HepG2 (cell line): ENCODE data around the gene CRKL. TPM values are rescaled to one million over a fixed set of nuclear protein-coding genes. Genes with fewer than 3 reads are reported as not detected.

Experiments used
- ASH2L ChIP-seq: fragments of 300-600, 200-600 bp; sonication (generic); IDR thresholded peaks from 2 replicates; pipeline ENCODE4 v1.7.0; 2017; ENCODE audit warnings: low read depth, mild to moderate bottlenecking, moderate library complexity, mixed read lengths, low read length; ENCODE audit not compliant: insufficient read length
- ELF4 ChIP-seq: sonication (generic); formaldehyde crosslinking; IDR thresholded peaks from 2 replicates; pipeline ENCODE4 v1.5.0; 2020; ENCODE audit warnings: missing genetic modification reagents, mild to moderate bottlenecking, moderate library complexity, borderline replicate concordance
- HOXA5 ChIP-seq: sonication (generic); formaldehyde crosslinking; IDR thresholded peaks from 2 replicates; pipeline ENCODE4 v1.4.0; 2020; ENCODE audit warnings: missing genetic modification reagents
- JARID2 ChIP-seq: sonication (generic); formaldehyde crosslinking; IDR thresholded peaks from 2 replicates; pipeline ENCODE4 v1.8.1; 2023; ENCODE audit warnings: missing genetic modification reagents, inconsistent platforms; ENCODE audit not compliant: insufficient replicate concordance
- MYC ChIP-seq: sonication (generic); formaldehyde crosslinking; IDR thresholded peaks from 2 replicates; pipeline ENCODE4 v1.9.0; 2021; ENCODE audit warnings: missing genetic modification reagents, borderline replicate concordance
- REPIN1 ChIP-seq: sonication (generic); formaldehyde crosslinking; IDR thresholded peaks from 2 replicates; pipeline ENCODE4 v1.8.0; 2022; ENCODE audit warnings: missing genetic modification reagents, low read depth, mild to moderate bottlenecking, borderline replicate concordance
- ZFX ChIP-seq: sonication (generic); formaldehyde crosslinking; IDR thresholded peaks from 2 replicates; pipeline ENCODE4 v1.4.0; 2020; ENCODE audit warnings: mild to moderate bottlenecking, low read depth, missing genetic modification reagents, moderate library complexity
- ZNF34 ChIP-seq: sonication (generic); formaldehyde crosslinking; IDR thresholded peaks from 2 replicates; pipeline ENCODE4 v1.4.0; 2020; ENCODE audit warnings: mild to moderate bottlenecking, missing genetic modification reagents, borderline replicate concordance
- ZNF446 ChIP-seq: sonication (generic); formaldehyde crosslinking; IDR thresholded peaks from 2 replicates; pipeline ENCODE4 v1.5.0; 2020; ENCODE audit warnings: mild to moderate bottlenecking, missing genetic modification reagents
- ZNF547 ChIP-seq: sonication (generic); formaldehyde crosslinking; IDR thresholded peaks from 2 replicates; pipeline ENCODE4 v1.5.1; 2020; ENCODE audit warnings: mild to moderate bottlenecking, missing genetic modification reagents
- ZNF605 ChIP-seq: sonication (generic); formaldehyde crosslinking; IDR thresholded peaks from 2 replicates; pipeline ENCODE4 v1.8.0; 2022; ENCODE audit warnings: mild to moderate bottlenecking, missing genetic modification reagents
- ZNF773 ChIP-seq: sonication (generic); formaldehyde crosslinking; IDR thresholded peaks from 2 replicates; pipeline ENCODE4 v1.4.0; 2020; ENCODE audit warnings: missing genetic modification reagents, borderline replicate concordance
- ZNF775 ChIP-seq: sonication (generic); formaldehyde crosslinking; IDR thresholded peaks from 2 replicates; pipeline ENCODE4 v1.4.0; 2020; ENCODE audit warnings: missing genetic modification reagents, mild to moderate bottlenecking, moderate library complexity, borderline replicate concordance
- polyA plus RNA-seq, 8 experiments: library from polyadenylated mRNA; depleted of rRNA in 3 of 8; stranded (reverse) in 7 of 8; unstranded in 1 of 8; fragments of >200 nt; fragmentation: Illumina TruSeq in 4 of 8; extraction: Trizol in 4 of 8; gene quantifications; 2 replicates each; pipeline versions ENCODE4 v1.2.1 to v1.2.3, GENCODE V29; 2011 to 2016; ENCODE audit warnings: low read depth in 4 of 8, missing spikeins in 1 of 8, mixed read lengths in 1 of 8; ENCODE audit not compliant: insufficient read depth in 1 of 8
- total RNA-seq, 5 experiments: library from RNA; depleted of rRNA; stranded (reverse); fragments of >200 nt; fragmentation: Illumina TruSeq; extraction: Trizol; gene quantifications; 2 replicates each; pipeline ENCODE4 v1.2.3, GENCODE V29; 2016; ENCODE audit warnings: low read depth in 1 of 5
- TF ChIP-seq, protein P1 (sequence below), 2 experiments: sonication (generic) in 1 of 2; formaldehyde crosslinking in 1 of 2; IDR thresholded peaks; 2 replicates each; pipeline versions ENCODE4 v1.6.1 to v1.9.0; 2014 to 2022; ENCODE audit warnings: antibody characterized with exemption in 1 of 2, borderline replicate concordance in 1 of 2, inconsistent platforms in 1 of 2, low read depth in 1 of 2, missing genetic modification reagents in 1 of 2
- TF ChIP-seq, protein P2 (sequence below): sonication (generic); formaldehyde crosslinking; IDR thresholded peaks from 2 replicates; pipeline ENCODE4 v1.8.0; 2022; ENCODE audit warnings: low read depth, missing genetic modification reagents
- TF ChIP-seq, protein P3 (sequence below): sonication (generic); formaldehyde crosslinking; IDR thresholded peaks from 2 replicates; pipeline ENCODE4 v1.5.0; 2020; ENCODE audit warnings: mild to moderate bottlenecking, missing genetic modification reagents

CRKL gene
- total and polyA plus RNA-seq, 2 of the 13 experiments (the other 11 are each of a cell fraction or from before 2014, with no cell fraction given), result 37.4 to 60.6 TPM

DNA sequence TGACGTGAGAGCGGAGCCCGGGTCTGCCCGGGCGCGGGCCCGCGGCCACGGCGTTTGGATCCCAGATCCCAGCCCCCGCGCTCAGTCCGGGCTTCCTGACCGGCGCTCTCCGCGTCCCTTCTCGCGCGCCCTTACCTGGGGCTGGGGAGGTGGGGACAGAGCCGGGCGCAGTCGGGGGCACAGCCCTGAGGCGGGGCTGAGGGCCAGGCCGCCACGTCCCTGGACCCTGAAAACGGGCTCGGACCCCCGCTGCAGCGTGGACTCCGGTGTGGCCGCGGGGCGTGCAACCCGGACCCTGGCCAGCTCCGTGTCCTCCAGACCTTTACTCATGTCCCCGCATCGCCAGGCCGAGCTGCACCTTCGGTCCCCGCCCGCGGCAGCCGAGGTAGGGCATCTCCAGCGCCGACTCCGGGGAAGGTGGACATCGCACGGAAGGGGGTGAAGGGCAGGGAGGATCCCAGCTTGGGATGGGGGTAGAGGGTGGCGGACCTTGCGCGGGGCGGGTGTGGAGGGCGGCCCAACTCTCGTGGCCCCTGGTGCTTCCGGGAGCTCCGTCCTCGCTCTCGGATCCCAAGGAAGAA is 40.0 kb downstream of the CRKL start (continued):
- TF ChIP-seq, protein P1, sequence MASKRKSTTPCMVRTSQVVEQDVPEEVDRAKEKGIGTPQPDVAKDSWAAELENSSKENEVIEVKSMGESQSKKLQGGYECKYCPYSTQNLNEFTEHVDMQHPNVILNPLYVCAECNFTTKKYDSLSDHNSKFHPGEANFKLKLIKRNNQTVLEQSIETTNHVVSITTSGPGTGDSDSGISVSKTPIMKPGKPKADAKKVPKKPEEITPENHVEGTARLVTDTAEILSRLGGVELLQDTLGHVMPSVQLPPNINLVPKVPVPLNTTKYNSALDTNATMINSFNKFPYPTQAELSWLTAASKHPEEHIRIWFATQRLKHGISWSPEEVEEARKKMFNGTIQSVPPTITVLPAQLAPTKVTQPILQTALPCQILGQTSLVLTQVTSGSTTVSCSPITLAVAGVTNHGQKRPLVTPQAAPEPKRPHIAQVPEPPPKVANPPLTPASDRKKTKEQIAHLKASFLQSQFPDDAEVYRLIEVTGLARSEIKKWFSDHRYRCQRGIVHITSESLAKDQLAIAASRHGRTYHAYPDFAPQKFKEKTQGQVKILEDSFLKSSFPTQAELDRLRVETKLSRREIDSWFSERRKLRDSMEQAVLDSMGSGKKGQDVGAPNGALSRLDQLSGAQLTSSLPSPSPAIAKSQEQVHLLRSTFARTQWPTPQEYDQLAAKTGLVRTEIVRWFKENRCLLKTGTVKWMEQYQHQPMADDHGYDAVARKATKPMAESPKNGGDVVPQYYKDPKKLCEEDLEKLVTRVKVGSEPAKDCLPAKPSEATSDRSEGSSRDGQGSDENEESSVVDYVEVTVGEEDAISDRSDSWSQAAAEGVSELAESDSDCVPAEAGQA (IDR thresholded peaks at IDR 0.05; ENCODE audit: low read depth), result no peak
- TF ChIP-seq, protein P1 (CRISPR knock-in tag; IDR thresholded peaks at IDR 0.05; ENCODE audit: borderline replicate concordance), result 0 out of 2 replicates have a peak, but pooled peaks have one; percentile 37
- TF ChIP-seq, protein P2, sequence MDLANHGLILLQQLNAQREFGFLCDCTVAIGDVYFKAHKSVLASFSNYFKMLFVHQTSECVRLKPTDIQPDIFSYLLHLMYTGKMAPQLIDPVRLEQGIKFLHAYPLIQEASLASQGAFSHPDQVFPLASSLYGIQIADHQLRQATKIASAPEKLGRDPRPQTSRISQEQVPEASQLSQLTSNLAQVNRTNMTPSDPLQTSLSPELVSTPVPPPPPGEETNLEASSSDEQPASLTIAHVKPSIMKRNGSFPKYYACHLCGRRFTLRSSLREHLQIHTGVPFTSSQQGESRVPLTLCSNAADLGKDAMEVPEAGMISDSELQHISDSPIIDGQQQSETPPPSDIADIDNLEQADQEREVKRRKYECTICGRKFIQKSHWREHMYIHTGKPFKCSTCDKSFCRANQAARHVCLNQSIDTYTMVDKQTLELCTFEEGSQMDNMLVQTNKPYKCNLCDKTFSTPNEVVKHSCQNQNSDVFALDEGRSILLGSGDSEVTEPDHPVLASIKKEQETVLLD (CRISPR knock-in tag), result 0 out of 2 replicates have a peak, but pooled peaks have one; percentile 21
- 0 out of 2 replicates have a peak, but pooled peaks have one; percentile 65 for TF ChIP-seq ZNF446 (CRISPR knock-in tag)
- no peak for TF ChIP-seq HOXA5
- TF ChIP-seq ELF4 (CRISPR knock-in tag), result 0 out of 2 replicates have a peak, but pooled peaks have one; percentile 30
- TF ChIP-seq ASH2L, result peak; percentile 25
- TF ChIP-seq, protein P3, sequence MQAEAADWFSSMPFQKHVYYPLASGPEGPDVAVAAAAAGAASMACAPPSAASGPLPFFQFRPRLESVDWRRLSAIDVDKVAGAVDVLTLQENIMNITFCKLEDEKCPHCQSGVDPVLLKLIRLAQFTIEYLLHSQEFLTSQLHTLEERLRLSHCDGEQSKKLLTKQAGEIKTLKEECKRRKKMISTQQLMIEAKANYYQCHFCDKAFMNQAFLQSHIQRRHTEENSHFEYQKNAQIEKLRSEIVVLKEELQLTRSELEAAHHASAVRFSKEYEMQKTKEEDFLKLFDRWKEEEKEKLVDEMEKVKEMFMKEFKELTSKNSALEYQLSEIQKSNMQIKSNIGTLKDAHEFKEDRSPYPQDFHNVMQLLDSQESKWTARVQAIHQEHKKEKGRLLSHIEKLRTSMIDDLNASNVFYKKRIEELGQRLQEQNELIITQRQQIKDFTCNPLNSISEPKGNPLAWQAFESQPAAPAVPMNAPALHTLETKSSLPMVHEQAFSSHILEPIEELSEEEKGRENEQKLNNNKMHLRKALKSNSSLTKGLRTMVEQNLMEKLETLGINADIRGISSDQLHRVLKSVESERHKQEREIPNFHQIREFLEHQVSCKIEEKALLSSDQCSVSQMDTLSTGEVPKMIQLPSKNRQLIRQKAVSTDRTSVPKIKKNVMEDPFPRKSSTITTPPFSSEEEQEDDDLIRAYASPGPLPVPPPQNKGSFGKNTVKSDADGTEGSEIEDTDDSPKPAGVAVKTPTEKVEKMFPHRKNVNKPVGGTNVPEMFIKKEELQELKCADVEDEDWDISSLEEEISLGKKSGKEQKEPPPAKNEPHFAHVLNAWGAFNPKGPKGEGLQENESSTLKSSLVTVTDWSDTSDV (CRISPR knock-in tag), result no peak
- 0 out of 2 replicates have a peak, but pooled peaks have one; percentile 4 for TF ChIP-seq MYC
- TF ChIP-seq JARID2 (CRISPR knock-in tag), result no peak
- peak; percentile 76 for TF ChIP-seq ZFX (CRISPR knock-in tag)
- peak; percentile 65; the same call in 1 of the 2 replicates for TF ChIP-seq ZNF34 (CRISPR knock-in tag)
- TF ChIP-seq ZNF547, result peak; percentile 54; the same call in 1 of the 2 replicates
- TF ChIP-seq ZNF775 (CRISPR knock-in tag), result no peak
- peak; percentile 50; the same call in 1 of the 2 replicates for TF ChIP-seq REPIN1 (CRISPR knock-in tag)
- peak; percentile 50; the same call in 1 of the 2 replicates for TF ChIP-seq ZNF605 (CRISPR knock-in tag)
- no peak for TF ChIP-seq ZNF773
